GM23338 (cell line): ENCODE data around the gene SLC52A1. TPM values are rescaled to one million over a fixed set of nuclear protein-coding genes. Genes with fewer than 3 reads are reported as not detected.

Experiments
- ATAC-seq: fragments of 200-7000 bp; cut with Tn5 transposase; 3 replicates; pipeline ENCODE4 v1.9.1; 2020
- DNase-seq: peaks from one replicate; pipeline ENCODE4 v3.0.0-alpha.2; 2015; ENCODE audit warnings: low spot score
- H2AFZ ChIP-seq: fragments of 200-600 bp; sonication (generic); 2 replicates; pipeline ENCODE4 v1.8.0; 2016; ENCODE audit warnings: antibody characterized with exemption, mild to moderate bottlenecking, moderate library complexity
- H3F3A ChIP-seq: fragments of 200-600 bp; sonication (generic); replicated peaks from 2 replicates; pipeline ENCODE4 v1.8.0; 2017; ENCODE audit warnings: antibody characterized with exemption, mixed run types, low read depth
- H3K27ac ChIP-seq: fragments of 200-600 bp; sonication (generic); 2 replicates; pipeline ENCODE4 v1.6.1; 2016; ENCODE audit warnings: low read depth
- H3K27me3 ChIP-seq: fragments of 200-600 bp; sonication (generic); 2 replicates; pipeline ENCODE4 v1.8.0; 2016; ENCODE audit warnings: mild to moderate bottlenecking, mixed run types, moderate library complexity; ENCODE audit not compliant: insufficient read depth
- H3K36me3 ChIP-seq: fragments of 200-600 bp; sonication (generic); 2 replicates; pipeline ENCODE4 v1.8.0; 2016; ENCODE audit warnings: mild to moderate bottlenecking; ENCODE audit not compliant: insufficient read depth
- H3K4me1 ChIP-seq: fragments of 200-600 bp; sonication (generic); 2 replicates; pipeline ENCODE4 v1.8.0; 2016; ENCODE audit warnings: mild to moderate bottlenecking, moderate library complexity; ENCODE audit not compliant: insufficient read depth
- H3K4me2 ChIP-seq: fragments of 200-600 bp; sonication (generic); 2 replicates; pipeline ENCODE4 v1.7.1; 2017; ENCODE audit warnings: mixed run types
- H3K4me3 ChIP-seq: fragments of 200-600 bp; sonication (generic); 2 replicates; pipeline ENCODE4 v1.6.1; 2016; ENCODE audit warnings: mixed run types
- H3K79me2 ChIP-seq: fragments of 200-600 bp; sonication (generic); replicated peaks from 2 replicates; pipeline ENCODE4 v1.8.0; 2017; ENCODE audit warnings: mild to moderate bottlenecking; ENCODE audit not compliant: insufficient read depth
- H3K9me2 ChIP-seq: fragments of 200-600 bp; sonication (generic); 2 replicates; pipeline ENCODE4 v1.8.0; 2017; ENCODE audit not compliant: insufficient read depth
- H4K20me1 ChIP-seq: fragments of 200-600 bp; sonication (generic); replicated peaks from 2 replicates; pipeline ENCODE4 v1.8.0; 2017; ENCODE audit warnings: mild to moderate bottlenecking; ENCODE audit not compliant: insufficient read depth
- H3K27ac Mint-ChIP-seq: 2 replicates; pipeline ENCODE4 v1.8.0; 2020; ENCODE audit warnings: inconsistent platforms, mild to moderate bottlenecking, moderate library complexity, mixed read lengths
- H3K27me3 Mint-ChIP-seq: 3 replicates; pipeline ENCODE4 v1.8.0; 2022; ENCODE audit warnings: low read depth, mild to moderate bottlenecking, moderate library complexity, mixed read lengths, inconsistent platforms; ENCODE audit not compliant: insufficient read depth, poor library complexity
- H3K36me3 Mint-ChIP-seq: 3 replicates; pipeline ENCODE4 v1.8.0; 2021; ENCODE audit warnings: low read depth, mild to moderate bottlenecking, inconsistent platforms, moderate library complexity, mixed read lengths
- H3K4me1 Mint-ChIP-seq: 3 replicates; pipeline ENCODE4 v1.8.0; 2020; ENCODE audit warnings: mild to moderate bottlenecking, inconsistent platforms, mixed read lengths
- H3K4me3 Mint-ChIP-seq: 3 replicates; pipeline ENCODE4 v1.8.0; 2021; ENCODE audit warnings: moderate library complexity, mild to moderate bottlenecking, inconsistent platforms, mixed read lengths
- H3K9me3 Mint-ChIP-seq: 3 replicates; pipeline ENCODE4 v1.8.0; 2020; ENCODE audit warnings: moderate library complexity, mild to moderate bottlenecking, inconsistent platforms, mixed read lengths
- CREB1 ChIP-seq: fragments of 250-450 bp; sonication (Bioruptor Pico); IDR thresholded peaks from 2 replicates; pipeline ENCODE4 v1.5.0; 2020; ENCODE audit warnings: low read depth, mild to moderate bottlenecking, moderate library complexity
- ETS1 ChIP-seq: IDR thresholded peaks from 2 replicates; pipeline ENCODE4 v1.6.1; 2016; ENCODE audit warnings: antibody characterized with exemption
- EZH2 ChIP-seq: fragments of 200-600 bp; sonication (generic); IDR thresholded peaks from one replicate; pipeline ENCODE4 v1.8.0; 2017; ENCODE audit warnings: antibody characterized with exemption, mild to moderate bottlenecking, low read depth; ENCODE audit not compliant: unreplicated experiment
- JUNB ChIP-seq: IDR thresholded peaks from one replicate; pipeline ENCODE4 v1.6.1; 2016; ENCODE audit warnings: antibody characterized with exemption; ENCODE audit not compliant: unreplicated experiment
- NANOG ChIP-seq: IDR thresholded peaks from 2 replicates; pipeline ENCODE4 v1.6.1; 2016; ENCODE audit warnings: antibody characterized with exemption, borderline replicate concordance
- ZNF114 ChIP-seq: fragments of 250-450 bp; sonication (Bioruptor Pico); IDR thresholded peaks from 2 replicates; pipeline ENCODE4 v1.5.0; 2020; ENCODE audit warnings: mild to moderate bottlenecking, moderate library complexity
- ZNF331 ChIP-seq: fragments of 250-450 bp; sonication (Bioruptor Pico); IDR thresholded peaks from 2 replicates; pipeline ENCODE4 v1.5.0; 2020; ENCODE audit warnings: low read depth, mild to moderate bottlenecking, moderate library complexity
- polyA plus RNA-seq: library from polyadenylated mRNA; unstranded; fragments of >200 nt; fragmentation: Nextera tagmentation; extraction: Ambion mirVana; gene quantifications from 2 replicates; pipeline ENCODE4 v1.2.1, GENCODE V29; 2016
- total RNA-seq: library from RNA; depleted of rRNA; stranded (reverse); fragments of >200 nt; shearing (Covaris generic); gene quantifications from 2 replicates; pipeline ENCODE4 v1.2.3, GENCODE V29; 2014
- TF ChIP-seq, protein P1 (sequence below): fragments of 250-450 bp; sonication (Bioruptor Pico); IDR thresholded peaks from 2 replicates; pipeline ENCODE4 v1.5.0; 2020; ENCODE audit warnings: mild to moderate bottlenecking, moderate library complexity

Gene SLC52A1
- total and polyA plus RNA-seq, 2 experiments from 2014 or later, result 0.21 to 0.63 TPM

GRCh38 chr17:5033352-5034015, 1.7 kb downstream of the SLC52A1 start:
- H3K9me2 ChIP-seq, result no peaks in the 10 kb centered on the region
- no peaks in the 10 kb centered on the region for H3K36me3 ChIP-seq
- Mint-ChIP-seq H3K4me3 (no peak overlapping the region), H3K27me3 (peaks cover 19% of the 10 kb centered on the region), H3K4me1 (peaks cover 3% of the 10 kb centered on the region), H3K27ac (no peak overlapping the region), H3K36me3 (no peaks in the 10 kb centered on the region), H3K9me3 (no peaks in the 10 kb centered on the region; the same call in 2 of the 3 replicates)
- H3K4me1 ChIP-seq, result no peaks in the 10 kb centered on the region; the same call in 1 of the 2 replicates
- no peak for TF ChIP-seq EZH2
- H3K27ac ChIP-seq, result no peak overlapping the region
- no peak overlapping the region for H3K4me3 ChIP-seq
- H4K20me1 ChIP-seq, result no peaks in the 10 kb centered on the region
- ATAC-seq (no peak), DNase-seq (peak; percentile 46)
- H2AFZ ChIP-seq, result no peak overlapping the region
- H3F3A ChIP-seq, result 0 out of 2 replicates have a peak, but pooled peaks cover 5% of the 10 kb centered on the region
- H3K27me3 ChIP-seq, result peaks cover 6% of the 10 kb centered on the region; the same call in 1 of the 2 replicates
- no peak overlapping the region for H3K4me2 ChIP-seq
- no peaks in the 10 kb centered on the region for H3K79me2 ChIP-seq

- Mint-ChIP-seq H3K4me3 (no peak overlapping the region), H3K36me3 (no peaks in the 10 kb centered on the region), H3K4me1 (peaks cover 3% of the 10 kb centered on the region), H3K27ac (no peak overlapping the region), H3K27me3 (peaks cover 19% of the 10 kb centered on the region), H3K9me3 (no peaks in the 10 kb centered on the region; the same call in 2 of the 3 replicates)
- no peak for ATAC-seq
- no peaks in the 10 kb centered on the region; the same call in 1 of the 2 replicates for H3K4me1 ChIP-seq
- H3K9me2 ChIP-seq, result no peaks in the 10 kb centered on the region
- H2AFZ ChIP-seq, result no peak overlapping the region
- no peak overlapping the region for H3K27ac ChIP-seq
- TF ChIP-seq NANOG, result no peak
- TF ChIP-seq ETS1, result no peak
- TF ChIP-seq ZNF331, result no peak
- TF ChIP-seq ZNF114 (CRISPR knock-in tag), result no peak
- TF ChIP-seq JUNB, result no peak
- TF ChIP-seq, protein P1, sequence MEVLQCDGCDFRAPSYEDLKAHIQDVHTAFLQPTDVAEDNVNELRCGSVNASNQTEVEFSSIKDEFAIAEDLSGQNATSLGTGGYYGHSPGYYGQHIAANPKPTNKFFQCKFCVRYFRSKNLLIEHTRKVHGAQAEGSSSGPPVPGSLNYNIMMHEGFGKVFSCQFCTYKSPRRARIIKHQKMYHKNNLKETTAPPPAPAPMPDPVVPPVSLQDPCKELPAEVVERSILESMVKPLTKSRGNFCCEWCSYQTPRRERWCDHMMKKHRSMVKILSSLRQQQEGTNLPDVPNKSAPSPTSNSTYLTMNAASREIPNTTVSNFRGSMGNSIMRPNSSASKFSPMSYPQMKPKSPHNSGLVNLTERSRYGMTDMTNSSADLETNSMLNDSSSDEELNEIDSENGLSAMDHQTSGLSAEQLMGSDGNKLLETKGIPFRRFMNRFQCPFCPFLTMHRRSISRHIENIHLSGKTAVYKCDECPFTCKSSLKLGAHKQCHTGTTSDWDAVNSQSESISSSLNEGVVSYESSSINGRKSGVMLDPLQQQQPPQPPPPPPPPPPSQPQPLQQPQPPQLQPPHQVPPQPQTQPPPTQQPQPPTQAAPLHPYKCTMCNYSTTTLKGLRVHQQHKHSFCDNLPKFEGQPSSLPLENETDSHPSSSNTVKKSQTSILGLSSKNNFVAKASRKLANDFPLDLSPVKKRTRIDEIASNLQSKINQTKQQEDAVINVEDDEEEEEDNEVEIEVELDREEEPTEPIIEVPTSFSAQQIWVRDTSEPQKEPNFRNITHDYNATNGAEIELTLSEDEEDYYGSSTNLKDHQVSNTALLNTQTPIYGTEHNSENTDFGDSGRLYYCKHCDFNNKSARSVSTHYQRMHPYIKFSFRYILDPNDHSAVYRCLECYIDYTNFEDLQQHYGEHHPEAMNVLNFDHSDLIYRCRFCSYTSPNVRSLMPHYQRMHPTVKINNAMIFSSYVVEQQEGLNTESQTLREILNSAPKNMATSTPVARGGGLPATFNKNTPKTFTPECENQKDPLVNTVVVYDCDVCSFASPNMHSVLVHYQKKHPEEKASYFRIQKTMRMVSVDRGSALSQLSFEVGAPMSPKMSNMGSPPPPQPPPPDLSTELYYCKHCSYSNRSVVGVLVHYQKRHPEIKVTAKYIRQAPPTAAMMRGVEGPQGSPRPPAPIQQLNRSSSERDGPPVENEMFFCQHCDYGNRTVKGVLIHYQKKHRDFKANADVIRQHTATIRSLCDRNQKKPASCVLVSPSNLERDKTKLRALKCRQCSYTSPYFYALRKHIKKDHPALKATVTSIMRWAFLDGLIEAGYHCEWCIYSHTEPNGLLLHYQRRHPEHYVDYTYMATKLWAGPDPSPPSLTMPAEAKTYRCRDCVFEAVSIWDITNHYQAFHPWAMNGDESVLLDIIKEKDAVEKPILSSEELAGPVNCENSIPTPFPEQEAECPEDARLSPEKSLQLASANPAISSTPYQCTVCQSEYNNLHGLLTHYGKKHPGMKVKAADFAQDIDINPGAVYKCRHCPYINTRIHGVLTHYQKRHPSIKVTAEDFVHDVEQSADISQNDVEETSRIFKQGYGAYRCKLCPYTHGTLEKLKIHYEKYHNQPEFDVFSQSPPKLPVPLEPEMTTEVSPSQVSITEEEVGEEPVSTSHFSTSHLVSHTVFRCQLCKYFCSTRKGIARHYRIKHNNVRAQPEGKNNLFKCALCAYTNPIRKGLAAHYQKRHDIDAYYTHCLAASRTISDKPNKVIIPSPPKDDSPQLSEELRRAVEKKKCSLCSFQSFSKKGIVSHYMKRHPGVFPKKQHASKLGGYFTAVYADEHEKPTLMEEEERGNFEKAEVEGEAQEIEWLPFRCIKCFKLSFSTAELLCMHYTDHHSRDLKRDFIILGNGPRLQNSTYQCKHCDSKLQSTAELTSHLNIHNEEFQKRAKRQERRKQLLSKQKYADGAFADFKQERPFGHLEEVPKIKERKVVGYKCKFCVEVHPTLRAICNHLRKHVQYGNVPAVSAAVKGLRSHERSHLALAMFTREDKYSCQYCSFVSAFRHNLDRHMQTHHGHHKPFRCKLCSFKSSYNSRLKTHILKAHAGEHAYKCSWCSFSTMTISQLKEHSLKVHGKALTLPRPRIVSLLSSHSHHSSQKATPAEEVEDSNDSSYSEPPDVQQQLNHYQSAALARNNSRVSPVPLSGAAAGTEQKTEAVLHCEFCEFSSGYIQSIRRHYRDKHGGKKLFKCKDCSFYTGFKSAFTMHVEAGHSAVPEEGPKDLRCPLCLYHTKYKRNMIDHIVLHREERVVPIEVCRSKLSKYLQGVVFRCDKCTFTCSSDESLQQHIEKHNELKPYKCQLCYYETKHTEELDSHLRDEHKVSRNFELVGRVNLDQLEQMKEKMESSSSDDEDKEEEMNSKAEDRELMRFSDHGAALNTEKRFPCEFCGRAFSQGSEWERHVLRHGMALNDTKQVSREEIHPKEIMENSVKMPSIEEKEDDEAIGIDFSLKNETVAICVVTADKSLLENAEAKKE (CRISPR knock-in tag), result no peak
- no peak for TF ChIP-seq CREB1
- no peak for TF ChIP-seq EZH2
- H3K36me3 ChIP-seq, result no peaks in the 10 kb centered on the region
- H3K79me2 ChIP-seq, result no peaks in the 10 kb centered on the region
- peaks cover 6% of the 10 kb centered on the region; the same call in 1 of the 2 replicates for H3K27me3 ChIP-seq
- DNase-seq, result no peak
- H3F3A ChIP-seq, result 0 out of 2 replicates have a peak, but pooled peaks cover 5% of the 10 kb centered on the region
- no peak overlapping the region for H3K4me3 ChIP-seq
- H3K4me2 ChIP-seq, result no peak overlapping the region
- no peaks in the 10 kb centered on the region for H4K20me1 ChIP-seq
Observed at GRCh38 chr17:5032865-5033264, 2.4 kb downstream of the SLC52A1 start.
